Measurements from ENCODE around the gene GCC2. TPM values are rescaled to one million over a fixed set of nuclear protein-coding genes. Genes with fewer than 3 reads are reported as not detected.

The GCC2 gene
- total RNA-seq, 1 experiment from 2014 or later: 28.2 TPM

GRCh38 chr2:108448678-108449409 is at the start of gene GCC2 (continued):
- 0 out of 2 replicates have a peak, but pooled peaks have one; percentile 36 for TF ChIP-seq CBX3 (IDR thresholded peaks at IDR 0.05; ENCODE audit: low read depth)
- TF ChIP-seq ZNF274 (IDR thresholded peaks at IDR 0.05; ENCODE audit: low read depth, low read length): no peak
- peak; percentile 73 for TF ChIP-seq ZFX (IDR thresholded peaks at IDR 0.05)
- TF ChIP-seq EZH2phosphoT487 (IDR thresholded peaks at IDR 0.05; ENCODE audit: borderline replicate concordance): no peak
- no peak for TF ChIP-seq TCF7L2 (IDR thresholded peaks at IDR 0.05; ENCODE audit: borderline replicate concordance, extremely low read depth, insufficient read depth, insufficient read length)

DNA sequence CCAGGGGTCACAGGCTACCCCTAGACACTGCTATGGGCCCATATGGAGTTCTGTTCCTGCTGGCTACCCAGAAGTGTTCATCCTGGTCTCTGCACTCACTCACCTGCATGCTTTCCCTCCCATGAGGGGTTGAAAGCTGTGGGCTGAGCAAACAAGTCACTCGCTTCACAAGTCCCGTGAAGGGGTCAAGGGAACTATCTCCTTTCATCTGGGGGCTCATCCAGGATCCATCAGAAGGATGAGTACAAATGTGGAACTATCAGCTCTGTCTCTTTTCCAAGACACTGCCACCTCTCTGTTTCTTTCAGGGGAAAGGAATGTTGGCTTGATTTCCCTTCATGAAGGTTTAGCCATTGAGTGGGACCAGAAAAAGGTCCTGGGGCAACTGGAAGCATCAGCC is 49.5 kb upstream of the GCC2 start:
- H3K4me2 ChIP-seq (ENCODE audit: low read length): no peak overlapping the region
- TF ChIP-seq, protein P1, sequence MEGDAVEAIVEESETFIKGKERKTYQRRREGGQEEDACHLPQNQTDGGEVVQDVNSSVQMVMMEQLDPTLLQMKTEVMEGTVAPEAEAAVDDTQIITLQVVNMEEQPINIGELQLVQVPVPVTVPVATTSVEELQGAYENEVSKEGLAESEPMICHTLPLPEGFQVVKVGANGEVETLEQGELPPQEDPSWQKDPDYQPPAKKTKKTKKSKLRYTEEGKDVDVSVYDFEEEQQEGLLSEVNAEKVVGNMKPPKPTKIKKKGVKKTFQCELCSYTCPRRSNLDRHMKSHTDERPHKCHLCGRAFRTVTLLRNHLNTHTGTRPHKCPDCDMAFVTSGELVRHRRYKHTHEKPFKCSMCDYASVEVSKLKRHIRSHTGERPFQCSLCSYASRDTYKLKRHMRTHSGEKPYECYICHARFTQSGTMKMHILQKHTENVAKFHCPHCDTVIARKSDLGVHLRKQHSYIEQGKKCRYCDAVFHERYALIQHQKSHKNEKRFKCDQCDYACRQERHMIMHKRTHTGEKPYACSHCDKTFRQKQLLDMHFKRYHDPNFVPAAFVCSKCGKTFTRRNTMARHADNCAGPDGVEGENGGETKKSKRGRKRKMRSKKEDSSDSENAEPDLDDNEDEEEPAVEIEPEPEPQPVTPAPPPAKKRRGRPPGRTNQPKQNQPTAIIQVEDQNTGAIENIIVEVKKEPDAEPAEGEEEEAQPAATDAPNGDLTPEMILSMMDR (IDR thresholded peaks at IDR 0.05 in 2 of 3, conservative IDR thresholded peaks at IDR 0.05 in 1 of 3; ENCODE audit: borderline replicate concordance in 1 of 3, insufficient read depth in 1 of 3, low read depth in 2 of 3, low read length in 2 of 3): no peak
- no peak for TF ChIP-seq YY1 (IDR thresholded peaks at IDR 0.05; ENCODE audit: extremely low read depth, insufficient replicate concordance, low read depth, low read length)
- no peak for TF ChIP-seq ELF1 (IDR thresholded peaks at IDR 0.05; ENCODE audit: borderline replicate concordance, low read depth)
- TF ChIP-seq EZH2 (IDR thresholded peaks at IDR 0.05): no peak
- TF ChIP-seq, protein P2, sequence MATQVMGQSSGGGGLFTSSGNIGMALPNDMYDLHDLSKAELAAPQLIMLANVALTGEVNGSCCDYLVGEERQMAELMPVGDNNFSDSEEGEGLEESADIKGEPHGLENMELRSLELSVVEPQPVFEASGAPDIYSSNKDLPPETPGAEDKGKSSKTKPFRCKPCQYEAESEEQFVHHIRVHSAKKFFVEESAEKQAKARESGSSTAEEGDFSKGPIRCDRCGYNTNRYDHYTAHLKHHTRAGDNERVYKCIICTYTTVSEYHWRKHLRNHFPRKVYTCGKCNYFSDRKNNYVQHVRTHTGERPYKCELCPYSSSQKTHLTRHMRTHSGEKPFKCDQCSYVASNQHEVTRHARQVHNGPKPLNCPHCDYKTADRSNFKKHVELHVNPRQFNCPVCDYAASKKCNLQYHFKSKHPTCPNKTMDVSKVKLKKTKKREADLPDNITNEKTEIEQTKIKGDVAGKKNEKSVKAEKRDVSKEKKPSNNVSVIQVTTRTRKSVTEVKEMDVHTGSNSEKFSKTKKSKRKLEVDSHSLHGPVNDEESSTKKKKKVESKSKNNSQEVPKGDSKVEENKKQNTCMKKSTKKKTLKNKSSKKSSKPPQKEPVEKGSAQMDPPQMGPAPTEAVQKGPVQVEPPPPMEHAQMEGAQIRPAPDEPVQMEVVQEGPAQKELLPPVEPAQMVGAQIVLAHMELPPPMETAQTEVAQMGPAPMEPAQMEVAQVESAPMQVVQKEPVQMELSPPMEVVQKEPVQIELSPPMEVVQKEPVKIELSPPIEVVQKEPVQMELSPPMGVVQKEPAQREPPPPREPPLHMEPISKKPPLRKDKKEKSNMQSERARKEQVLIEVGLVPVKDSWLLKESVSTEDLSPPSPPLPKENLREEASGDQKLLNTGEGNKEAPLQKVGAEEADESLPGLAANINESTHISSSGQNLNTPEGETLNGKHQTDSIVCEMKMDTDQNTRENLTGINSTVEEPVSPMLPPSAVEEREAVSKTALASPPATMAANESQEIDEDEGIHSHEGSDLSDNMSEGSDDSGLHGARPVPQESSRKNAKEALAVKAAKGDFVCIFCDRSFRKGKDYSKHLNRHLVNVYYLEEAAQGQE (IDR thresholded peaks at IDR 0.05; ENCODE audit: low read depth): no peak
- TF ChIP-seq POLR2A (IDR thresholded peaks at IDR 0.05; ENCODE audit: borderline replicate concordance, extremely low read depth, insufficient read depth, insufficient read length): no peak
- TF ChIP-seq RAD21 (IDR thresholded peaks at IDR 0.05; ENCODE audit: low read depth): no peak
- no peak for TF ChIP-seq SRF (IDR thresholded peaks at IDR 0.05; ENCODE audit: low read depth)
- TF ChIP-seq CBX3 (IDR thresholded peaks at IDR 0.05; ENCODE audit: low read depth): no peak
- TF ChIP-seq ATF3 (IDR thresholded peaks at IDR 0.05): no peak
- TF ChIP-seq ZFX (IDR thresholded peaks at IDR 0.05): no peak
- TF ChIP-seq CEBPB (IDR thresholded peaks at IDR 0.05; ENCODE audit: low read depth): no peak
- no peaks in the 10 kb centered on the region for H3K9me2 ChIP-seq (ENCODE audit: insufficient read depth)
- H3K4me1 ChIP-seq (ENCODE audit: control insufficient read depth in 1 of 2, insufficient read depth in 2 of 2, low read length in 2 of 2): no peaks in the 10 kb centered on the region
- no peak overlapping the region for H2AFZ ChIP-seq (ENCODE audit: low read depth, low read length, poor library complexity, severe bottlenecking)
- no peak overlapping the region for H3K27ac ChIP-seq (ENCODE audit: low read depth, low read length)
- ChIA-PET CTCF (no interaction called here), RAD21 (ENCODE audit: low non-redundant PET in 1 of 2, low total read pairs in 2 of 2, uncharacterized antibody in 2 of 2, unreplicated experiment in 2 of 2) (no interaction called here), POLR2A (no interaction called here)
- no peak overlapping the region for H3K9ac ChIP-seq (ENCODE audit: low read length)
- H3K27me3 ChIP-seq (ENCODE audit: insufficient read depth, low read length): no peaks in the 10 kb centered on the region
- no TSS peak for BruUV-seq (replicated peaks)
- DNase-seq (ENCODE audit: low read depth, low spot score) (no peak), ATAC-seq (no peak)
- no peak overlapping the region for H3K4me3 ChIP-seq (replicated peaks in 1 of 2; ENCODE audit: low read depth in 1 of 2, low read length in 2 of 2)
- peaks cover 0 to under 1% of the 10 kb centered on the region in 2 experiments; a peak in 1 of 4 replicates for H3K9me3 ChIP-seq (ENCODE audit: control insufficient read depth in 1 of 2, insufficient read depth in 1 of 2, low read depth in 1 of 2, low read length in 2 of 2)
- intact Hi-C loops (cut with micrococcal nuclease): no loop called here
- H3K36me3 ChIP-seq (ENCODE audit: control insufficient read depth in 1 of 2, insufficient read depth in 2 of 2, low read length in 2 of 2): no peaks in the 10 kb centered on the region
- H3K79me2 ChIP-seq (ENCODE audit: insufficient read depth, low read length): no peaks in the 10 kb centered on the region
- H4K20me1 ChIP-seq (ENCODE audit: insufficient read depth): no peaks in the 10 kb centered on the region
